Measurements from ENCODE around the gene ZNF497.

DNA sequence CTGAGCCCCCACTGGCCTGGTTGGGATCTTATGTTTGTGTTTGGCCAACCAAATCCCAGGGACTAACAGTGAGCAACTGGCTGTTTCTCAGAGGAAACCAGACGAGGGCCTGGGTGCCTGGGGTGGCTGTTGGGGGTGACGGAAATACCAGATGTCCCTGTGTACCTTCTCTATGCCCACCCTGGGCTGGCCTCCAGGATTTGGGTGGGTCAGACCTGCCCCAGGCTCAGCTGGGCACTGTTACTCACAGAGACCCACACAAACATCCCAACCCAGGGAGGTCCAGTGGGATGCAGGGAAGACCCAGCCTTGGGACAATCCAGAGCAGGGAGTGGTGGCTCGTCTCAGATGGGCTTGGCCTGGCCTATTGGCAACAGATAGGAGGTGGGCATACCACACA lies 26.9 kb downstream of the ZNF497 start:
- TF ChIP-seq, protein P1, sequence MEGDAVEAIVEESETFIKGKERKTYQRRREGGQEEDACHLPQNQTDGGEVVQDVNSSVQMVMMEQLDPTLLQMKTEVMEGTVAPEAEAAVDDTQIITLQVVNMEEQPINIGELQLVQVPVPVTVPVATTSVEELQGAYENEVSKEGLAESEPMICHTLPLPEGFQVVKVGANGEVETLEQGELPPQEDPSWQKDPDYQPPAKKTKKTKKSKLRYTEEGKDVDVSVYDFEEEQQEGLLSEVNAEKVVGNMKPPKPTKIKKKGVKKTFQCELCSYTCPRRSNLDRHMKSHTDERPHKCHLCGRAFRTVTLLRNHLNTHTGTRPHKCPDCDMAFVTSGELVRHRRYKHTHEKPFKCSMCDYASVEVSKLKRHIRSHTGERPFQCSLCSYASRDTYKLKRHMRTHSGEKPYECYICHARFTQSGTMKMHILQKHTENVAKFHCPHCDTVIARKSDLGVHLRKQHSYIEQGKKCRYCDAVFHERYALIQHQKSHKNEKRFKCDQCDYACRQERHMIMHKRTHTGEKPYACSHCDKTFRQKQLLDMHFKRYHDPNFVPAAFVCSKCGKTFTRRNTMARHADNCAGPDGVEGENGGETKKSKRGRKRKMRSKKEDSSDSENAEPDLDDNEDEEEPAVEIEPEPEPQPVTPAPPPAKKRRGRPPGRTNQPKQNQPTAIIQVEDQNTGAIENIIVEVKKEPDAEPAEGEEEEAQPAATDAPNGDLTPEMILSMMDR (tag by site-specific recombination; IDR thresholded peaks at IDR 0.05) = no peak
- TF ChIP-seq YY1 (tag by site-specific recombination; IDR thresholded peaks at IDR 0.05) = no peak
- no peak for TF ChIP-seq ZNF121 (tag by site-specific recombination; IDR thresholded peaks at IDR 0.05)
- no peak for TF ChIP-seq SETDB1 (IDR thresholded peaks at IDR 0.05; ENCODE audit: insufficient read length, low read length)
- TF ChIP-seq PBX3 (CRISPR knock-in tag; IDR thresholded peaks at IDR 0.05) = no peak
- no peak for TF ChIP-seq ATF2 (tag by site-specific recombination; IDR thresholded peaks at IDR 0.05; ENCODE audit: low read depth)
- no peak for TF ChIP-seq ZNF561 (tag by site-specific recombination; IDR thresholded peaks at IDR 0.05; ENCODE audit: borderline replicate concordance)
- no peak for TF ChIP-seq ZNF521 (tag by site-specific recombination; IDR thresholded peaks at IDR 0.05)
- TF ChIP-seq ZNF138 (tag by site-specific recombination; IDR thresholded peaks at IDR 0.05; ENCODE audit: borderline replicate concordance) = no peak
- TF ChIP-seq, protein P2, sequence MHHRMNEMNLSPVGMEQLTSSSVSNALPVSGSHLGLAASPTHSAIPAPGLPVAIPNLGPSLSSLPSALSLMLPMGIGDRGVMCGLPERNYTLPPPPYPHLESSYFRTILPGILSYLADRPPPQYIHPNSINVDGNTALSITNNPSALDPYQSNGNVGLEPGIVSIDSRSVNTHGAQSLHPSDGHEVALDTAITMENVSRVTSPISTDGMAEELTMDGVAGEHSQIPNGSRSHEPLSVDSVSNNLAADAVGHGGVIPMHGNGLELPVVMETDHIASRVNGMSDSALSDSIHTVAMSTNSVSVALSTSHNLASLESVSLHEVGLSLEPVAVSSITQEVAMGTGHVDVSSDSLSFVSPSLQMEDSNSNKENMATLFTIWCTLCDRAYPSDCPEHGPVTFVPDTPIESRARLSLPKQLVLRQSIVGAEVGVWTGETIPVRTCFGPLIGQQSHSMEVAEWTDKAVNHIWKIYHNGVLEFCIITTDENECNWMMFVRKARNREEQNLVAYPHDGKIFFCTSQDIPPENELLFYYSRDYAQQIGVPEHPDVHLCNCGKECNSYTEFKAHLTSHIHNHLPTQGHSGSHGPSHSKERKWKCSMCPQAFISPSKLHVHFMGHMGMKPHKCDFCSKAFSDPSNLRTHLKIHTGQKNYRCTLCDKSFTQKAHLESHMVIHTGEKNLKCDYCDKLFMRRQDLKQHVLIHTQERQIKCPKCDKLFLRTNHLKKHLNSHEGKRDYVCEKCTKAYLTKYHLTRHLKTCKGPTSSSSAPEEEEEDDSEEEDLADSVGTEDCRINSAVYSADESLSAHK (tag by site-specific recombination; IDR thresholded peaks at IDR 0.05) = no peak
